IMR-90 (cell line): ENCODE measurements around the gene TSPAN17. TPM values are rescaled to one million over a fixed set of nuclear protein-coding genes. Genes with fewer than 3 reads are reported as not detected.

Experiments used
- ATAC-seq: fragments of 200-7000 bp; cut with Tn5 transposase; 2 replicates; pipeline ENCODE4 v1.9.1; 2020; ENCODE audit warnings: low read depth, mild to moderate bottlenecking, moderate library complexity
- BruUV-seq: library from RNA; stranded (reverse); fragments of 400-500 nt; replicated peaks from 2 replicates; lab custom pipeline; 2021; lab: Mats Ljungman, UMichigan
- CTCF ChIA-PET: fragments of 300-600 bp; formaldehyde crosslinking; extraction: SDS; loops from one replicate; lab custom pipeline; 2021; ENCODE audit warnings: antibody characterized with exemption; lab: Yijun Ruan, JAX
- POLR2A ChIA-PET: fragments of 300-600 bp; sonication (Branson Sonifier 250); formaldehyde crosslinking; loops from one replicate; lab custom pipeline; 2022; ENCODE audit warnings: antibody characterized with exemption; ENCODE audit not compliant: unreplicated experiment; lab: Charles Lee
- DNase-seq: peaks from one replicate; pipeline ENCODE4 v3.0.0; 2013
- H2AFZ ChIP-seq: replicated peaks from 2 replicates; pipeline ENCODE3; 2013; ENCODE audit warnings: low read length, mild to moderate bottlenecking; ENCODE audit not compliant: poor library complexity
- H2AK5ac ChIP-seq: 2 replicates; pipeline ENCODE4 v1.6.1; 2013; ENCODE audit warnings: low read depth, low read length, inconsistent platforms
- H2AK9ac ChIP-seq: replicated peaks from 2 replicates; pipeline ENCODE3; 2013; ENCODE audit warnings: mild to moderate bottlenecking, low read depth, low read length, moderate library complexity; ENCODE audit not compliant: poor library complexity
- H2BK120ac ChIP-seq: 2 replicates; pipeline ENCODE4 v1.6.1; 2013; ENCODE audit warnings: low read depth, low read length, inconsistent platforms
- H2BK15ac ChIP-seq: 3 replicates; pipeline ENCODE4 v1.6.1; 2013; ENCODE audit warnings: low read depth, low read length, inconsistent platforms
- H2BK20ac ChIP-seq: 2 replicates; pipeline ENCODE4 v1.6.1; 2013; ENCODE audit warnings: low read depth, mild to moderate bottlenecking, inconsistent platforms, low read length, moderate library complexity
- H2BK5ac ChIP-seq: 2 replicates; pipeline ENCODE4 v1.6.1; 2013; ENCODE audit warnings: mild to moderate bottlenecking, low read depth, low read length, inconsistent platforms; ENCODE audit not compliant: poor library complexity, severe bottlenecking
- H3K14ac ChIP-seq: replicated peaks from 2 replicates; pipeline ENCODE4 v1.6.1; 2013; ENCODE audit warnings: low read depth, low read length, inconsistent platforms
- H3K18ac ChIP-seq: 2 replicates; pipeline ENCODE4 v1.6.1; 2013; ENCODE audit warnings: low read depth, low read length, control low read depth
- H3K23ac ChIP-seq: 2 replicates; pipeline ENCODE4 v1.6.1; 2013; ENCODE audit warnings: low read depth, low read length, inconsistent platforms
- H3K27ac ChIP-seq: 2 replicates; pipeline ENCODE4 v1.5.1; 2013; ENCODE audit warnings: mild to moderate bottlenecking, control low read depth, low read length; ENCODE audit not compliant: insufficient read depth
- H3K27me3 ChIP-seq: 2 replicates; pipeline ENCODE4 v1.6.1; 2013; ENCODE audit warnings: low read length; ENCODE audit not compliant: control insufficient read depth, insufficient read depth
- H3K36me3 ChIP-seq: 2 replicates; pipeline ENCODE4 v1.6.1; 2013; ENCODE audit warnings: low read length, mixed read lengths; ENCODE audit not compliant: control insufficient read depth, insufficient read depth
- H3K4ac ChIP-seq: 2 replicates; pipeline ENCODE4 v1.6.1; 2013; ENCODE audit warnings: low read depth, low read length, inconsistent platforms
- H3K4me1 ChIP-seq: 2 replicates; pipeline ENCODE4 v1.6.1; 2013; ENCODE audit warnings: low read length, mixed read lengths; ENCODE audit not compliant: control insufficient read depth, insufficient read depth
- H3K4me2 ChIP-seq: 2 replicates; pipeline ENCODE4 v1.6.1; 2013; ENCODE audit warnings: low read depth, mild to moderate bottlenecking, control low read depth, low read length, moderate library complexity
- H3K4me3 ChIP-seq: 2 replicates; pipeline ENCODE4 v1.5.1; 2013; ENCODE audit warnings: low read depth, mild to moderate bottlenecking, control low read depth, low read length, moderate library complexity; ENCODE audit not compliant: insufficient read depth
- H3K56ac ChIP-seq: 2 replicates; pipeline ENCODE4 v1.6.1; 2013; ENCODE audit warnings: low read length, inconsistent platforms; ENCODE audit not compliant: insufficient read depth; ENCODE audit errors: extremely low read depth
- H3K79me1 ChIP-seq, 2 experiments: 2 replicates each; pipeline ENCODE4 v1.6.1; 2013; ENCODE audit warnings: low read length in 2 of 2, inconsistent platforms in 1 of 2, low read depth in 1 of 2
- H3K9ac ChIP-seq: 2 replicates; pipeline ENCODE4 v1.6.1; 2013; ENCODE audit warnings: low read depth, low read length, control low read depth
- H3K9me1 ChIP-seq: 2 replicates; pipeline ENCODE4 v1.6.1; 2013; ENCODE audit warnings: low read length, inconsistent platforms; ENCODE audit not compliant: insufficient read depth
- H3K9me3 ChIP-seq: 2 replicates; pipeline ENCODE4 v1.6.1; 2013; ENCODE audit warnings: low read length; ENCODE audit not compliant: control insufficient read depth, insufficient read depth
- H4K20me1 ChIP-seq: 2 replicates; pipeline ENCODE4 v1.6.1; 2013; ENCODE audit warnings: low read length, inconsistent platforms; ENCODE audit not compliant: insufficient read depth
- H4K5ac ChIP-seq: 2 replicates; pipeline ENCODE4 v1.6.1; 2013; ENCODE audit warnings: mild to moderate bottlenecking, low read depth, low read length, control low read depth
- H4K8ac ChIP-seq, 2 experiments: 2 replicates each; pipeline ENCODE4 v1.6.1; 2013; ENCODE audit warnings: low read depth in 2 of 2, low read length in 2 of 2, control low read depth in 1 of 2, inconsistent platforms in 1 of 2
- H4K91ac ChIP-seq: 2 replicates; pipeline ENCODE4 v1.6.1; 2013; ENCODE audit warnings: low read depth, low read length, inconsistent platforms; ENCODE audit not compliant: insufficient read depth
- BHLHE40 ChIP-seq: fragments of 150-350 bp; IDR thresholded peaks from 2 replicates; pipeline ENCODE4 v1.6.1; 2016; ENCODE audit warnings: mild to moderate bottlenecking, low read depth, low read length
- CEBPB ChIP-seq: IDR thresholded peaks from 2 replicates; pipeline ENCODE4 v1.6.1; 2012; ENCODE audit warnings: low read depth, low read length, improper control_type of control experiment
- CHD1 ChIP-seq: IDR thresholded peaks from 2 replicates; pipeline ENCODE4 v1.6.1; 2012; ENCODE audit warnings: low read depth, low read length, improper control_type of control experiment
- ELK1 ChIP-seq: fragments of 150-350 bp; IDR thresholded peaks from 2 replicates; pipeline ENCODE4 v1.6.1; 2016; ENCODE audit warnings: low read depth, mild to moderate bottlenecking, low read length, moderate library complexity, borderline replicate concordance
- FOS ChIP-seq: fragments of 150-350 bp; IDR thresholded peaks from 2 replicates; pipeline ENCODE4 v1.6.1; 2016; ENCODE audit warnings: low read depth, low read length
- MAFK ChIP-seq: IDR thresholded peaks from 2 replicates; pipeline ENCODE4 v1.6.1; 2012; ENCODE audit warnings: low read depth, low read length, improper control_type of control experiment
- MAZ ChIP-seq: IDR thresholded peaks from 2 replicates; pipeline ENCODE4 v1.6.1; 2012; ENCODE audit warnings: low read depth, mild to moderate bottlenecking, low read length, improper control_type of control experiment, moderate library complexity, borderline replicate concordance
- MXI1 ChIP-seq: IDR thresholded peaks from 2 replicates; pipeline ENCODE4 v1.6.1; 2012; ENCODE audit warnings: low read depth, mild to moderate bottlenecking, low read length, moderate library complexity, borderline replicate concordance
- NFE2L2 ChIP-seq: fragments of 150-350 bp; IDR thresholded peaks from 2 replicates; pipeline ENCODE4 v1.6.1; 2016; ENCODE audit warnings: low read depth, mild to moderate bottlenecking, low read length
- POLR2A ChIP-seq: IDR thresholded peaks from 2 replicates; pipeline ENCODE4 v1.6.1; 2012; ENCODE audit warnings: mild to moderate bottlenecking, low read depth, low read length
- RAD21 ChIP-seq: IDR thresholded peaks from 2 replicates; pipeline ENCODE4 v1.6.1; 2012; ENCODE audit warnings: low read length, improper control_type of control experiment
- RCOR1 ChIP-seq: IDR thresholded peaks from 2 replicates; pipeline ENCODE4 v1.6.1; 2012; ENCODE audit warnings: mild to moderate bottlenecking, low read length, improper control_type of control experiment; ENCODE audit not compliant: insufficient replicate concordance
- RFX5 ChIP-seq: IDR thresholded peaks from 2 replicates; pipeline ENCODE4 v1.8.0; 2012; ENCODE audit warnings: low read depth, mild to moderate bottlenecking, low read length, moderate library complexity
- SMC3 ChIP-seq: fragments of 150-350 bp; IDR thresholded peaks from 2 replicates; pipeline ENCODE4 v1.6.1; 2016; ENCODE audit warnings: low read depth, mild to moderate bottlenecking, antibody characterized with exemption, low read length, moderate library complexity
- WGBS, 2 experiments: methylation state at CpG; one replicate each; pipeline versions ENCODE4 v1.1.5 to v1.1.7; 2013; ENCODE audit warnings: missing lambda C conversion rate in 2 of 2; ENCODE audit not compliant: insufficient read length in 1 of 2; ENCODE audit errors: extremely low coverage in 2 of 2; 5-methylcytosine and 5-hydroxymethylcytosine counted together
- dilution Hi-C: fragments of 300-500 bp; cut with HindIII; formaldehyde crosslinking; loops from one replicate; pipeline ENCODE4 v1.14.3; 2018; ENCODE audit warnings: low sequenced_read_pairs; ENCODE audit not compliant: unreplicated experiment
- in situ Hi-C: fragments of 300-500 bp; cut with MboI; formaldehyde crosslinking; loops from 3 replicates; pipeline ENCODE4 v1.14.3; 2019; ENCODE audit warnings: low sequenced_read_pairs, inconsistent platforms, mixed read lengths
- intact Hi-C: fragments of 100-400 bp; cut with micrococcal nuclease; formaldehyde crosslinking; loops from 2 replicates; pipeline ENCODE4 v1.10.0; 2022
- polyA plus RNA-seq, 3 experiments: library from polyadenylated mRNA; depleted of rRNA; stranded (reverse); fragments of >200 nt; gene quantifications; 2 replicates each; pipeline ENCODE4 v1.2.3, GENCODE V29; 2012; ENCODE audit warnings: low replicate concordance in 1 of 3
- total RNA-seq: library from RNA; depleted of rRNA; stranded (reverse); fragments of >200 nt; gene quantifications from 2 replicates; pipeline ENCODE4 v1.2.3, GENCODE V29; 2012
- TF ChIP-seq, protein P1 (sequence below): conservative IDR thresholded peaks from 2 replicates; pipeline ENCODE4 v1.5.1; 2012; ENCODE audit warnings: mild to moderate bottlenecking, low read depth, low read length, improper control_type of control experiment
- TF ChIP-seq, protein P2 (sequence below): fragments of 150-350 bp; IDR thresholded peaks from 2 replicates; pipeline ENCODE4 v1.6.1; 2017; ENCODE audit warnings: mild to moderate bottlenecking, antibody characterized with exemption, low read length, low read depth

The TSPAN17 gene
- total and polyA plus RNA-seq, 2 of the 4 experiments (the other 2 are of a cell fraction), result 34.2 to 41.6 TPM

- Histone ChIP-seq H3K4ac (no peak overlapping the region), H2BK120ac (no peak overlapping the region), H2BK15ac (no peak overlapping the region), H3K4me1 (peaks cover 4% of the 10 kb centered on the region), H2AFZ (no peak overlapping the region), H3K27me3 (peaks cover 66% of the 10 kb centered on the region), H2AK5ac (no peak overlapping the region), H2BK20ac (no peak overlapping the region), H3K4me2 (no peak overlapping the region), H3K9me3 (no peaks in the 10 kb centered on the region), H4K20me1 (no peaks in the 10 kb centered on the region; the same call in 1 of the 2 replicates), H3K23ac (no peak overlapping the region), H3K9me1 (no peaks in the 10 kb centered on the region), H2BK5ac (no peak overlapping the region), H3K14ac (no peak overlapping the region), H3K36me3 (no peaks in the 10 kb centered on the region), H4K8ac (no peak overlapping the region), H2AK9ac (no peak overlapping the region), H4K91ac (no peak overlapping the region), H3K56ac (no peak overlapping the region), H3K4me3 (no peak overlapping the region), H3K9ac (no peak overlapping the region), H3K18ac (no peak overlapping the region), H3K79me1 (no peaks in the 10 kb centered on the region), H3K27ac (no peak overlapping the region), H4K5ac (no peak overlapping the region)
- DNase-seq (no peak), ATAC-seq (no peak)
- WGBS, 2 experiments, result 74% methylated on average over 6 of the region's 9 CpGs; no CpG with 5 or more reads in 1 of the 2 experiments
- ChIA-PET POLR2A (no interaction called here), CTCF (no interaction called here)
- dilution Hi-C loops, result no loop called here
- BruUV-seq, result no TSS peak
- TF ChIP-seq, protein P1, sequence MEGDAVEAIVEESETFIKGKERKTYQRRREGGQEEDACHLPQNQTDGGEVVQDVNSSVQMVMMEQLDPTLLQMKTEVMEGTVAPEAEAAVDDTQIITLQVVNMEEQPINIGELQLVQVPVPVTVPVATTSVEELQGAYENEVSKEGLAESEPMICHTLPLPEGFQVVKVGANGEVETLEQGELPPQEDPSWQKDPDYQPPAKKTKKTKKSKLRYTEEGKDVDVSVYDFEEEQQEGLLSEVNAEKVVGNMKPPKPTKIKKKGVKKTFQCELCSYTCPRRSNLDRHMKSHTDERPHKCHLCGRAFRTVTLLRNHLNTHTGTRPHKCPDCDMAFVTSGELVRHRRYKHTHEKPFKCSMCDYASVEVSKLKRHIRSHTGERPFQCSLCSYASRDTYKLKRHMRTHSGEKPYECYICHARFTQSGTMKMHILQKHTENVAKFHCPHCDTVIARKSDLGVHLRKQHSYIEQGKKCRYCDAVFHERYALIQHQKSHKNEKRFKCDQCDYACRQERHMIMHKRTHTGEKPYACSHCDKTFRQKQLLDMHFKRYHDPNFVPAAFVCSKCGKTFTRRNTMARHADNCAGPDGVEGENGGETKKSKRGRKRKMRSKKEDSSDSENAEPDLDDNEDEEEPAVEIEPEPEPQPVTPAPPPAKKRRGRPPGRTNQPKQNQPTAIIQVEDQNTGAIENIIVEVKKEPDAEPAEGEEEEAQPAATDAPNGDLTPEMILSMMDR, result no peak
- TF ChIP-seq ELK1, result no peak
- no peak for TF ChIP-seq RAD21
- TF ChIP-seq CEBPB, result no peak
- TF ChIP-seq RCOR1, result no peak
- TF ChIP-seq MAFK, result no peak
- TF ChIP-seq RFX5, result no peak
- TF ChIP-seq MXI1, result no peak
- TF ChIP-seq CHD1, result no peak
- TF ChIP-seq BHLHE40, result no peak
- no peak for TF ChIP-seq FOS
- TF ChIP-seq, protein P2, sequence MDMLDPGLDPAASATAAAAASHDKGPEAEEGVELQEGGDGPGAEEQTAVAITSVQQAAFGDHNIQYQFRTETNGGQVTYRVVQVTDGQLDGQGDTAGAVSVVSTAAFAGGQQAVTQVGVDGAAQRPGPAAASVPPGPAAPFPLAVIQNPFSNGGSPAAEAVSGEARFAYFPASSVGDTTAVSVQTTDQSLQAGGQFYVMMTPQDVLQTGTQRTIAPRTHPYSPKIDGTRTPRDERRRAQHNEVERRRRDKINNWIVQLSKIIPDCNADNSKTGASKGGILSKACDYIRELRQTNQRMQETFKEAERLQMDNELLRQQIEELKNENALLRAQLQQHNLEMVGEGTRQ, result no peak
- TF ChIP-seq SMC3, result no peak
- TF ChIP-seq MAZ, result no peak
- TF ChIP-seq NFE2L2, result no peak
- no peak for TF ChIP-seq POLR2A
- intact Hi-C loops, result no loop called here
- in situ Hi-C loops, result loop anchor here (10.0 kb wide), 1 partner anchor 50 kb away; no protein-coding TSS in a partner anchor
These were observed 22.3 kb upstream of the TSPAN17 start for GRCh38 chr5:176624938-176625337.
